SK-N-SH (cell line): ENCODE measurements around the gene ZNF134. TPM values are rescaled to one million over a fixed set of nuclear protein-coding genes. Genes with fewer than 3 reads are reported as not detected.

Source experiments
- CTCF ChIA-PET: fragments of 300-600, 350-600 bp; formaldehyde crosslinking; extraction: SDS; loops from one replicate; lab custom pipeline; 2021; lab: Yijun Ruan, JAX
- POLR2A ChIA-PET: fragments of 350-600 bp; sonication (Branson Sonifier 250); formaldehyde crosslinking; extraction: SDS; loops from one replicate; lab custom pipeline; 2020; ENCODE audit warnings: antibody characterized with exemption, inconsistent platforms; lab: Yijun Ruan, JAX
- DNase-seq: peaks from one replicate; pipeline ENCODE4 v3.0.0; 2012
- H2AFZ ChIP-seq: fragments of 200-600 bp; sonication (generic); 2 replicates; pipeline ENCODE4 v1.8.1; 2016; ENCODE audit warnings: antibody characterized with exemption, mild to moderate bottlenecking, low read depth
- H3F3A ChIP-seq: fragments of 200-600 bp; sonication (generic); replicated peaks from 2 replicates; pipeline ENCODE3; 2016; ENCODE audit warnings: antibody characterized with exemption, mild to moderate bottlenecking; ENCODE audit not compliant: insufficient read depth
- H3K27ac ChIP-seq, 2 experiments: fragments of 200-500 bp in 1 of 2; fragments of 200-600 bp in 1 of 2; sonication (Bioruptor generic) in 1 of 2; sonication (generic), shearing (Covaris generic) in 1 of 2; 2 replicates each; pipeline versions ENCODE4 v1.5.1 to v1.6.1; 2014 to 2016; ENCODE audit warnings: low read depth in 2 of 2, inconsistent platforms in 1 of 2, low read length in 1 of 2, mild to moderate bottlenecking in 1 of 2, mixed read lengths in 1 of 2
- H3K27me3 ChIP-seq: fragments of 200-600 bp; sonication (generic), shearing (Covaris generic); 2 replicates; pipeline ENCODE4 v1.6.1; 2016; ENCODE audit warnings: mixed run types; ENCODE audit not compliant: insufficient read depth
- H3K36me3 ChIP-seq, 2 experiments: fragments of 200-500 bp in 1 of 2; fragments of 200-600 bp in 1 of 2; sonication (Bioruptor generic) in 1 of 2; sonication (generic) in 1 of 2; replicated peaks in 1 of 2; 2 replicates each; pipeline versions ENCODE3 to v1.5.1; 2014 to 2016; ENCODE audit warnings: low read length in 1 of 2, mild to moderate bottlenecking in 1 of 2; ENCODE audit not compliant: insufficient read depth in 2 of 2, control insufficient read depth in 1 of 2
- H3K4me1 ChIP-seq, 2 experiments: fragments of 200-500 bp in 1 of 2; fragments of 200-600 bp in 1 of 2; sonication (Bioruptor generic) in 1 of 2; sonication (generic), shearing (Covaris generic) in 1 of 2; 2 replicates each; pipeline versions ENCODE4 v1.5.1 to v1.6.1; 2014 to 2016; ENCODE audit warnings: low read depth in 1 of 2, low read length in 1 of 2, mixed run types in 1 of 2; ENCODE audit not compliant: insufficient read depth in 2 of 2, control insufficient read depth in 1 of 2
- H3K4me2 ChIP-seq: fragments of 200-600 bp; sonication (generic), shearing (Covaris generic); 2 replicates; pipeline ENCODE4 v1.6.1; 2017; ENCODE audit warnings: mixed run types
- H3K4me3 ChIP-seq, 2 experiments: fragments of 200-500 bp in 1 of 2; fragments of 200-600 bp in 1 of 2; sonication (Bioruptor generic) in 1 of 2; sonication (generic), shearing (Covaris generic) in 1 of 2; 2 replicates each; pipeline versions ENCODE4 v1.5.1 to v1.8.1; 2014 to 2016; ENCODE audit warnings: low read depth in 2 of 2, inconsistent platforms in 1 of 2, low read length in 1 of 2, mild to moderate bottlenecking in 1 of 2, mixed read lengths in 1 of 2, moderate library complexity in 1 of 2
- H3K79me2 ChIP-seq: fragments of 200-600 bp; sonication (generic); 2 replicates; pipeline ENCODE4 v1.8.1; 2017; ENCODE audit warnings: mild to moderate bottlenecking; ENCODE audit not compliant: insufficient read depth
- H3K9ac ChIP-seq: fragments of 200-600 bp; sonication (generic); 2 replicates; pipeline ENCODE4 v1.6.1; 2017; ENCODE audit warnings: mixed run types
- H3K9me2 ChIP-seq: fragments of 200-600 bp; sonication (generic); 2 replicates; pipeline ENCODE4 v1.6.1; 2017; ENCODE audit warnings: mixed run types
- H3K9me3 ChIP-seq: fragments of 200-600 bp; sonication (generic); 2 replicates; pipeline ENCODE4 v1.6.1; 2017; ENCODE audit warnings: mixed run types, mild to moderate bottlenecking, moderate library complexity
- H4K20me1 ChIP-seq: fragments of 200-600 bp; sonication (generic); 2 replicates; pipeline ENCODE4 v1.6.1; 2017; ENCODE audit warnings: mild to moderate bottlenecking, mixed run types; ENCODE audit not compliant: insufficient read depth
- CHD2 ChIP-seq: fragments of 150-350 bp; IDR thresholded peaks from 2 replicates; pipeline ENCODE4 v1.6.1; 2018; ENCODE audit warnings: low read length; ENCODE audit not compliant: partially characterized antibody
- EZH2phosphoT487 ChIP-seq: fragments of 200-600 bp; sonication (generic); IDR thresholded peaks from 2 replicates; pipeline ENCODE4 v1.6.1; 2017; ENCODE audit warnings: low read depth, mixed run types, mild to moderate bottlenecking, antibody characterized with exemption, moderate library complexity, borderline replicate concordance
- FOSL2 ChIP-seq: IDR thresholded peaks from 2 replicates; pipeline ENCODE4 v1.4.0; 2012; ENCODE audit warnings: low read depth, mild to moderate bottlenecking, moderate library complexity, borderline replicate concordance
- GABPA ChIP-seq: IDR thresholded peaks from 2 replicates; pipeline ENCODE4 v1.4.0; 2012; ENCODE audit warnings: low read depth, mild to moderate bottlenecking
- GATA2 ChIP-seq: sonication (generic); formaldehyde crosslinking; IDR thresholded peaks from 2 replicates; pipeline ENCODE4 v1.5.0; 2020; ENCODE audit warnings: mild to moderate bottlenecking, missing genetic modification reagents
- MEF2A ChIP-seq: IDR thresholded peaks from 2 replicates; pipeline ENCODE4 v1.4.0; 2012; ENCODE audit warnings: low read depth, borderline replicate concordance
- POLR2AphosphoS5 ChIP-seq: IDR thresholded peaks from 2 replicates; pipeline ENCODE4 v1.6.1; 2012; ENCODE audit warnings: low read depth, low read length
- RAD21 ChIP-seq: IDR thresholded peaks from 2 replicates; pipeline ENCODE4 v1.6.1; 2012; ENCODE audit warnings: mild to moderate bottlenecking, low read length
- SMC3 ChIP-seq: IDR thresholded peaks from 2 replicates; pipeline ENCODE4 v1.6.1; 2012; ENCODE audit warnings: low read depth, low read length, improper control_type of control experiment
- WGBS: methylation state at CpG from one replicate; pipeline ENCODE4 v1.1.6; 2017; ENCODE audit warnings: low lambda C conversion rate; 5-methylcytosine and 5-hydroxymethylcytosine counted together
- polyA plus RNA-seq, 3 experiments: library from polyadenylated mRNA; depleted of rRNA; stranded (reverse); fragments of >200 nt; gene quantifications; 2 replicates each; pipeline ENCODE4 v1.2.3, GENCODE V29; 2012
- TF ChIP-seq, protein P1 (sequence below): fragments of 150-350 bp; IDR thresholded peaks from 2 replicates; pipeline ENCODE4 v1.6.1; 2016; ENCODE audit warnings: mild to moderate bottlenecking, low read depth, low read length
- TF ChIP-seq, protein P2 (sequence below): fragments of 200-600 bp; sonication (generic); IDR thresholded peaks from 2 replicates; pipeline ENCODE4 v1.6.1; 2017; ENCODE audit warnings: antibody characterized with exemption, mild to moderate bottlenecking, moderate library complexity

Gene ZNF134
- polyA plus RNA-seq, 1 of the 3 experiments (the other 2 are of a cell fraction): 9.8 TPM

DNA sequence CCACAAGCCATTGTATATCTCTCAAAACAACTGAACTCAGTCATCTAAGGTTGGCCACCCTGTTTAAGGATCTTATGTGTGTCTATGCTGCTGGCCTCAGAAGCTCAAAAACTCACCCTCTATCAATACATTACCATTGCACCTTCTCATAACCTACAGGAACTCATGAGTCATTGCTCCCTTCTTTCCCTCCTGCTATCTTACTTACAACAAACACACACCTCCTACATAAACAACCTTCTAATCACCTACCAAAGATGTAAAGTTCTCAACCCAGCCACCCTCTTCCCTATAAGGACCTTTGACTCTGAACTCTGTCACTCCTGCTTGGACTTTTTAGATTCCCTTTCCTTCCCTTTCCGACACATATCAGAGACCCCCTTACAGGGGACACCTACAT, 41.4 kb downstream of the ZNF134 start:
- H3K27ac ChIP-seq: no peak overlapping the region
- H3K79me2 ChIP-seq: no peaks in the 10 kb centered on the region
- no peak overlapping the region for H3K9ac ChIP-seq
- DNase-seq: no peak
- H4K20me1 ChIP-seq: no peaks in the 10 kb centered on the region
- H3K9me3 ChIP-seq: no peaks in the 10 kb centered on the region
- H3K4me3 ChIP-seq: no peak overlapping the region
- ChIA-PET POLR2A (no interaction called here), CTCF (no interaction called here)
- 33% methylated on average over 1 of the region's 1 CpG for WGBS
- H3K4me2 ChIP-seq: no peak overlapping the region
- no peaks in the 10 kb centered on the region for H3F3A ChIP-seq
- no peaks in the 10 kb centered on the region for H3K9me2 ChIP-seq
- H2AFZ ChIP-seq: no peak overlapping the region
- no peaks in the 10 kb centered on the region for H3K36me3 ChIP-seq
- no peaks in the 10 kb centered on the region for H3K27me3 ChIP-seq
- H3K4me1 ChIP-seq: no peaks in the 10 kb centered on the region
- TF ChIP-seq, protein P1, sequence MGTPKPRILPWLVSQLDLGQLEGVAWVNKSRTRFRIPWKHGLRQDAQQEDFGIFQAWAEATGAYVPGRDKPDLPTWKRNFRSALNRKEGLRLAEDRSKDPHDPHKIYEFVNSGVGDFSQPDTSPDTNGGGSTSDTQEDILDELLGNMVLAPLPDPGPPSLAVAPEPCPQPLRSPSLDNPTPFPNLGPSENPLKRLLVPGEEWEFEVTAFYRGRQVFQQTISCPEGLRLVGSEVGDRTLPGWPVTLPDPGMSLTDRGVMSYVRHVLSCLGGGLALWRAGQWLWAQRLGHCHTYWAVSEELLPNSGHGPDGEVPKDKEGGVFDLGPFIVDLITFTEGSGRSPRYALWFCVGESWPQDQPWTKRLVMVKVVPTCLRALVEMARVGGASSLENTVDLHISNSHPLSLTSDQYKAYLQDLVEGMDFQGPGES: no peak
- TF ChIP-seq EZH2phosphoT487: no peak
- TF ChIP-seq GATA2 (CRISPR knock-in tag): no peak
- TF ChIP-seq SMC3: no peak
- TF ChIP-seq CHD2: no peak
- no peak for TF ChIP-seq RAD21

DNA sequence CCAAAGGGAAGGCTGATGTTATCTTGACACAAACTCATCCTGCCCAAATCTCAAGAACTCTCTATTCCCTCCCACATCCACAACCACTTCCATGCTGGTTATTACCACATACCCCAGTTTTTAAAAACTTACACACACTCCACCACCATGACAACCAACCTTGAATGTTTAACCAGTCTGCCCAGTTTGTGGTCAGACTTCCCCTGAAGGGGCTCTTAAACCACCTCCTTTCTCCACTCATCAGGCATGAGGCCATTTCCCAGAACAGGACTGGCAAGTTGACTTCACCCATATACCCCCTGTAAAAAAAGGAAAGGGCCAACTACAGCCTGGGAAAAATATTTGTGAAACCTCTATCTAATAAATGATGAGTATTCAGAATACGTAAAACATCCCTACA, 42.3 kb downstream of the ZNF134 start:
- Histone ChIP-seq H3K79me2 (no peaks in the 10 kb centered on the region), H3K4me2 (no peak overlapping the region), H2AFZ (no peak overlapping the region), H3K4me1 (no peaks in the 10 kb centered on the region), H3K27ac (no peak overlapping the region), H3K9me3 (no peaks in the 10 kb centered on the region), H3K36me3 (no peaks in the 10 kb centered on the region), H3K4me3 (no peak overlapping the region), H3K9me2 (no peaks in the 10 kb centered on the region), H4K20me1 (no peaks in the 10 kb centered on the region), H3K9ac (no peak overlapping the region), H3F3A (no peaks in the 10 kb centered on the region), H3K27me3 (no peaks in the 10 kb centered on the region)
- TF ChIP-seq, protein P2, sequence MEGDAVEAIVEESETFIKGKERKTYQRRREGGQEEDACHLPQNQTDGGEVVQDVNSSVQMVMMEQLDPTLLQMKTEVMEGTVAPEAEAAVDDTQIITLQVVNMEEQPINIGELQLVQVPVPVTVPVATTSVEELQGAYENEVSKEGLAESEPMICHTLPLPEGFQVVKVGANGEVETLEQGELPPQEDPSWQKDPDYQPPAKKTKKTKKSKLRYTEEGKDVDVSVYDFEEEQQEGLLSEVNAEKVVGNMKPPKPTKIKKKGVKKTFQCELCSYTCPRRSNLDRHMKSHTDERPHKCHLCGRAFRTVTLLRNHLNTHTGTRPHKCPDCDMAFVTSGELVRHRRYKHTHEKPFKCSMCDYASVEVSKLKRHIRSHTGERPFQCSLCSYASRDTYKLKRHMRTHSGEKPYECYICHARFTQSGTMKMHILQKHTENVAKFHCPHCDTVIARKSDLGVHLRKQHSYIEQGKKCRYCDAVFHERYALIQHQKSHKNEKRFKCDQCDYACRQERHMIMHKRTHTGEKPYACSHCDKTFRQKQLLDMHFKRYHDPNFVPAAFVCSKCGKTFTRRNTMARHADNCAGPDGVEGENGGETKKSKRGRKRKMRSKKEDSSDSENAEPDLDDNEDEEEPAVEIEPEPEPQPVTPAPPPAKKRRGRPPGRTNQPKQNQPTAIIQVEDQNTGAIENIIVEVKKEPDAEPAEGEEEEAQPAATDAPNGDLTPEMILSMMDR: no peak
- TF ChIP-seq EZH2phosphoT487: no peak
- no peak for TF ChIP-seq FOSL2
- no peak for TF ChIP-seq POLR2AphosphoS5
- no peak for TF ChIP-seq GABPA
- TF ChIP-seq, protein P1: no peak
- TF ChIP-seq MEF2A: no peak
- ChIA-PET POLR2A (no interaction called here), CTCF (no interaction called here)
- DNase-seq: no peak
- WGBS: 11% methylated on average over 1 of the region's 1 CpG
